Liver (tissue), 9 donors: ENCODE results near the gene INPP4B. TPM values are rescaled to one million over a fixed set of nuclear protein-coding genes. Genes with fewer than 3 reads are reported as not detected.

Experiments used
- DNase-seq: peaks from one replicate; pipeline ENCODE4 v3.0.0-alpha.2; 2017; ENCODE audit warnings: low spot score
- H3K27ac ChIP-seq, 2 donors: one replicate each; pipeline ENCODE4 v1.7.0; 2013; ENCODE audit warnings: inconsistent platforms in 2 of 2, low read length in 2 of 2, control low read depth in 1 of 2, low read depth in 1 of 2, mild to moderate bottlenecking in 1 of 2
- H3K27me3 ChIP-seq, 4 donors: one replicate each; pipeline versions ENCODE4 v1.6.1 to v1.7.0; 2013; ENCODE audit warnings: low read length in 3 of 4, inconsistent platforms in 1 of 4, mild to moderate bottlenecking in 1 of 4, moderate library complexity in 1 of 4; ENCODE audit not compliant: control insufficient read depth in 4 of 4, insufficient read depth in 4 of 4
- H3K36me3 ChIP-seq, 4 donors: one replicate each; pipeline versions ENCODE4 v1.6.1 to v1.7.0; 2013; ENCODE audit warnings: low read length in 3 of 4, mild to moderate bottlenecking in 3 of 4, low read depth in 1 of 4, moderate library complexity in 1 of 4; ENCODE audit not compliant: control insufficient read depth in 4 of 4, insufficient read depth in 3 of 4
- H3K4me1 ChIP-seq, 4 donors: one replicate each; pipeline versions ENCODE4 v1.6.1 to v1.7.0; 2013; ENCODE audit warnings: low read length in 3 of 4, mild to moderate bottlenecking in 3 of 4, moderate library complexity in 1 of 4; ENCODE audit not compliant: control insufficient read depth in 4 of 4, insufficient read depth in 4 of 4
- H3K4me3 ChIP-seq, 3 donors: one replicate each; pipeline versions ENCODE4 v1.6.1 to v1.7.0; 2013; ENCODE audit warnings: low read length in 3 of 3, control low read depth in 1 of 3, low read depth in 1 of 3, mild to moderate bottlenecking in 1 of 3
- H3K9ac ChIP-seq, 2 donors: one replicate each; pipeline ENCODE4 v1.7.0; 2013; ENCODE audit warnings: low read length in 2 of 2, mild to moderate bottlenecking in 2 of 2, moderate library complexity in 2 of 2, control low read depth in 1 of 2, low read depth in 1 of 2
- H3K9me3 ChIP-seq, 4 donors: one replicate each; pipeline versions ENCODE4 v1.6.1 to v1.7.0; 2013; ENCODE audit warnings: low read length in 3 of 4; ENCODE audit not compliant: control insufficient read depth in 4 of 4
- ATF3 ChIP-seq: IDR thresholded peaks from 2 replicates; pipeline ENCODE4 v1.6.1; 2016; ENCODE audit warnings: antibody characterized with exemption
- CTCF ChIP-seq: fragments of 150-350 bp; IDR thresholded peaks from 2 replicates; pipeline ENCODE4 v1.5.1; 2017; ENCODE audit warnings: improper control_type of control experiment, low read depth, low read length; ENCODE audit not compliant: missing input control
- EGR1 ChIP-seq, 2 donors: IDR thresholded peaks; 2 replicates each; pipeline ENCODE4 v1.6.1; 2016 to 2018; ENCODE audit warnings: antibody characterized with exemption in 2 of 2, low read depth in 2 of 2
- FOXA1 ChIP-seq: IDR thresholded peaks from 2 replicates; pipeline ENCODE4 v1.6.1; 2016; ENCODE audit warnings: antibody characterized with exemption
- FOXA2 ChIP-seq: IDR thresholded peaks from 2 replicates; pipeline ENCODE4 v1.6.1; 2016; ENCODE audit warnings: antibody characterized with exemption
- GABPA ChIP-seq, 2 donors: IDR thresholded peaks in 1 of 2; conservative IDR thresholded peaks in 1 of 2; 2 replicates each; pipeline ENCODE4 v1.6.1; 2016; ENCODE audit warnings: antibody characterized with exemption in 2 of 2, mild to moderate bottlenecking in 1 of 2, moderate library complexity in 1 of 2
- HNF4A ChIP-seq, 2 donors: conservative IDR thresholded peaks; 2 replicates each; pipeline ENCODE4 v1.6.1; 2016; ENCODE audit warnings: antibody characterized with exemption in 2 of 2, mild to moderate bottlenecking in 2 of 2
- HNF4G ChIP-seq: IDR thresholded peaks from 2 replicates; pipeline ENCODE4 v1.6.1; 2016; ENCODE audit warnings: antibody characterized with exemption
- JUND ChIP-seq, 2 donors: IDR thresholded peaks; 2 replicates each; pipeline ENCODE4 v1.6.1; 2016; ENCODE audit warnings: antibody characterized with exemption in 2 of 2
- MAX ChIP-seq: IDR thresholded peaks from 2 replicates; pipeline ENCODE4 v1.6.1; 2016; ENCODE audit warnings: antibody characterized with exemption
- NR2F2 ChIP-seq: IDR thresholded peaks from 2 replicates; pipeline ENCODE4 v1.6.1; 2016; ENCODE audit warnings: antibody characterized with exemption
- RAD21 ChIP-seq, 2 donors: IDR thresholded peaks; 2 replicates each; pipeline ENCODE4 v1.6.1; 2016; ENCODE audit warnings: antibody characterized with exemption in 2 of 2, mild to moderate bottlenecking in 2 of 2
- REST ChIP-seq: IDR thresholded peaks from 2 replicates; pipeline ENCODE4 v1.6.1; 2016; ENCODE audit warnings: antibody characterized with exemption, mild to moderate bottlenecking
- RXRA ChIP-seq, 2 donors: IDR thresholded peaks; 2 replicates each; pipeline ENCODE4 v1.6.1; 2017 to 2018; ENCODE audit warnings: antibody characterized with exemption in 2 of 2, mild to moderate bottlenecking in 1 of 2
- SP1 ChIP-seq: IDR thresholded peaks from 2 replicates; pipeline ENCODE4 v1.6.1; 2018; ENCODE audit warnings: antibody characterized with exemption, mild to moderate bottlenecking
- TAF1 ChIP-seq: conservative IDR thresholded peaks from 2 replicates; pipeline ENCODE4 v1.6.1; 2016; ENCODE audit warnings: antibody characterized with exemption, mild to moderate bottlenecking
- YY1 ChIP-seq: IDR thresholded peaks from 2 replicates; pipeline ENCODE4 v1.6.1; 2016; ENCODE audit warnings: antibody characterized with exemption, mild to moderate bottlenecking
- ZBTB33 ChIP-seq: IDR thresholded peaks from 2 replicates; pipeline ENCODE4 v1.6.1; 2016; ENCODE audit warnings: antibody characterized with exemption
- WGBS: extraction: QIAGEN DNeasy Blood & Tissue Kit; methylation state at CpG from one replicate; pipeline ENCODE4 v1.1.7; 2013; 5-methylcytosine and 5-hydroxymethylcytosine counted together
- polyA plus RNA-seq, 2 donors: library from polyadenylated mRNA; stranded (reverse) in 1 of 2; unstranded in 1 of 2; fragments of 200-250 nt in 1 of 2; fragments of >200 nt in 1 of 2; fragmentation: Nextera tagmentation in 1 of 2; extraction: Ambion mirVana in 1 of 2; gene quantifications; one replicate each; pipeline versions ENCODE4 v1.2.1 to v1.2.3, GENCODE V29; 2013 to 2015
- total RNA-seq, 2 donors: library from RNA; depleted of rRNA; stranded (reverse); fragments of >200 nt; gene quantifications; one replicate each; pipeline ENCODE4 v1.2.3, GENCODE V29; 2014
- donor health status: healthy.
- donor health status: healthy.
- donor health status: healthy.
- donor health status: healthy.
- donor health status: healthy.

The INPP4B gene
- total and polyA plus RNA-seq, 4 donors: 0.43 to 2.8 (median 1.6) TPM

GRCh38 chr4:142291299-142292050 lies 554.6 kb downstream of the INPP4B start:
- no peak for DNase-seq
- 72% methylated on average over 5 of the region's 5 CpGs for WGBS
- Histone ChIP-seq H3K36me3 (no peaks in the 10 kb centered on the region), H3K4me3 (no peak overlapping the region), H3K4me1 (no peaks in the 10 kb centered on the region), H3K9ac (no peak overlapping the region), H3K27ac (no peak overlapping the region), H3K9me3 (no peaks in the 10 kb centered on the region), H3K27me3 (no peaks in the 10 kb centered on the region)
- no peak for TF ChIP-seq HNF4A (conservative IDR thresholded peaks at IDR 0.05)
- TF ChIP-seq ZBTB33: no peak
- TF ChIP-seq RAD21 (IDR thresholded peaks at IDR 0.05): no peak
- TF ChIP-seq GABPA (IDR thresholded peaks at IDR 0.05 in 1 of 2, conservative IDR thresholded peaks at IDR 0.05 in 1 of 2): no peak
- TF ChIP-seq NR2F2: no peak
- TF ChIP-seq RXRA (IDR thresholded peaks at IDR 0.05): no peak
- no peak for TF ChIP-seq SP1
- TF ChIP-seq YY1: no peak
- TF ChIP-seq MAX: no peak
- TF ChIP-seq EGR1 (IDR thresholded peaks at IDR 0.05; ENCODE audit: low read depth in 2 of 2): no peak
- no peak for TF ChIP-seq JUND (IDR thresholded peaks at IDR 0.05)
- TF ChIP-seq REST: no peak
- TF ChIP-seq HNF4G: no peak
- no peak for TF ChIP-seq TAF1
- no peak for TF ChIP-seq ATF3
- TF ChIP-seq FOXA1: no peak
- no peak for TF ChIP-seq FOXA2

GRCh38 chr4:142287371-142287770 lies 558.7 kb downstream of the INPP4B start:
- no peak overlapping the region for H3K27ac ChIP-seq
- no peaks in the 10 kb centered on the region for H3K4me1 ChIP-seq
- no peak for DNase-seq
- no peak overlapping the region for H3K4me3 ChIP-seq
- TF ChIP-seq HNF4G: no peak
- no peak for TF ChIP-seq HNF4A (conservative IDR thresholded peaks at IDR 0.05)
- no peak for TF ChIP-seq YY1
- TF ChIP-seq MAX: no peak
- TF ChIP-seq FOXA2: no peak
- no peak for TF ChIP-seq FOXA1
- TF ChIP-seq EGR1 (IDR thresholded peaks at IDR 0.05; ENCODE audit: low read depth in 2 of 2): no peak
- no peak for TF ChIP-seq JUND (IDR thresholded peaks at IDR 0.05)
- TF ChIP-seq GABPA (IDR thresholded peaks at IDR 0.05 in 1 of 2, conservative IDR thresholded peaks at IDR 0.05 in 1 of 2): no peak
- no peak for TF ChIP-seq NR2F2
- no peak for TF ChIP-seq CTCF
- no peak for TF ChIP-seq RXRA (IDR thresholded peaks at IDR 0.05)
- TF ChIP-seq ATF3: no peak
- no peak for TF ChIP-seq REST
- TF ChIP-seq SP1: no peak
- TF ChIP-seq RAD21 (IDR thresholded peaks at IDR 0.05): no peak
- no peak overlapping the region for H3K9ac ChIP-seq
- no peaks in the 10 kb centered on the region for H3K36me3 ChIP-seq
- no peaks in the 10 kb centered on the region for H3K27me3 ChIP-seq
- 92% methylated on average over 8 of the region's 8 CpGs for WGBS
- H3K9me3 ChIP-seq: no peaks in the 10 kb centered on the region
